SK-N-SH treated with all-trans-retinoic acid at 6 μM for 48 hours (cell line): ENCODE data around the gene GNG10.

Experiments used
- ARNTL ChIP-seq: fragments of 450-650 bp; formaldehyde crosslinking; IDR thresholded peaks from 2 replicates; pipeline ENCODE4 v1.5.0; 2020; ENCODE audit warnings: low read depth, mild to moderate bottlenecking, moderate library complexity, borderline replicate concordance
- ZFP30 ChIP-seq: fragments of 450-650 bp; formaldehyde crosslinking; IDR thresholded peaks from 2 replicates; pipeline ENCODE4 v1.5.0; 2022; ENCODE audit warnings: mild to moderate bottlenecking, moderate library complexity
- ZNF8 ChIP-seq: fragments of 450-650 bp; formaldehyde crosslinking; IDR thresholded peaks from 2 replicates; pipeline ENCODE4 v1.5.0; 2020; ENCODE audit warnings: mild to moderate bottlenecking, moderate library complexity

- TF ChIP-seq ZNF8 (no peak), ZFP30 (CRISPR knock-in tag) (no peak), ARNTL (CRISPR knock-in tag) (no peak)
These were observed 30.4 kb downstream of the GNG10 start for GRCh38 chr9:111691672-111692329.
